RPMI8226 (cell line): Measurements from ENCODE around the gene MAOB.

Experiments
- DNase-seq: peaks from one replicate; pipeline ENCODE4 v3.0.0-alpha.2; 2015

Gene MAOB

GRCh38 chrX:43860646-43861370, 21.4 kb downstream of the MAOB start:
- DNase-seq: no peak

DNA sequence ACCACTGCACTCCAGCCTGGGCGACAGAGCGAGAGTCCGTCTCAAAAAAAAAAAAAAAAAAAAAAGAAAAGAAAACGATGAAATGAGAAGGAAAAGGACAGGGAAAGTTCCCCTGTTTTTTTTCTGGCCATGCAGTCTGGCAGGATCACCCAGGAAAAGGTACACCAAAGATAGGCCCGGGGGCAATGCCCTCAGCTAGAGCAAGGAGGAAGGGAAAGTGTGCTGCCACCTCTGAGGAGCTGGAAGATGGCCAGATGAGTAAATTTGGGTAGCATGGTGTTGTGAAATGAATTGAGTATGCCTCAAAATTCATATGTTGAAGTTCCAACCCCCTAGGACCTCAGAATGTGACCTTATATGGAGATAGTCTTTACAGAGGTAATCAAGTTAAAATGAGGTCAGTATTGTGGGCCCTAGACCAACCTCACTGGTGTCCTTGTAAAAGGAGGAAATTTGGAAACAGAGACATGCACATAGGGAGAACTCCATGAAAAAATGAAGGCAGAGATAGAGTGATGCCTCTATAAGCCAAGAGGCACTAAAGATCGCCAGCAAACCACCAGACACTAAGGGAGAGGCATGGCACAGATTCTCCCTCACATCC, 28.9 kb downstream of the MAOB start:
- no peak for DNase-seq

GRCh38 chrX:43850629-43851028, 31.6 kb downstream of the MAOB start:
- no peak for DNase-seq

DNA sequence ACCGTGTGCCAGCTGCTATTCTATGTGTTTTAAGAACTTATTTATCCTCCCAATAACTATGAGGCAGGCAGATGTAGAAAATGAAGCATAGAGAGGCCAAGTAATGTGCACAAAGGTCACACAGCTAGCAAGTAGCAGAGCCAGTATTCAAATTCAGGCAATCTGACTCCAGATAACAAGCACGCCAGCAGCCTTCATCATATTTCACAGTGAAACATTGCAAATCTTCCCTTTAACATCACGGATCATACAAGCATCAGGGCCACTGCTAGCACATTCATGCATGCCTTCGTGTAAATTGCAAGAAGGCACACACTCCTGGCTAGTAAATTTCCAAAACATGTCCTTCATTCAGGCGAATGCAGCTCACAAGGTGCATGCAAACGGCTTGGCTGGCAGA, 33.1 kb downstream of the MAOB start:
- DNase-seq: no peak

- DNase-seq: no peak
Measured at GRCh38 chrX:43847352-43847751, 34.9 kb downstream of the MAOB start.

DNA sequence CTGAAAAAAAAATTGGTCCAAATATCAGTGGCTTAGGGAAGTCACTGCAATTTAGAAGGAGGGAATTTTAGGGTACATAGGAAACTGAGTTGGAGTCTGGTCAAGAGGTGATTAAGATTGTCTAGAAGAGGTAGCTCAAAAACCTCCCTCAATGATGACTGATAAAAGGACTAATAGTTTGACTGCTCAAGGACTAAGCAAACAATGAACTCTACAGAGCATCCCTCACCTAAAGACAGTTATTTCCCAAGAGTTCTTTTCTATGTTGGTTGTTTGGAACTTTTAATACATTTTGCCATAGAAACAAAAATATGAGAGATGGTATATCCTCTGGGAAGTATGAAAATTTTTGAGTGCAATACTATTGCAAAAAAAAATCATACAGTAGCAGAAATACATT, 35.7 kb downstream of the MAOB start:
- no peak for DNase-seq

DNA sequence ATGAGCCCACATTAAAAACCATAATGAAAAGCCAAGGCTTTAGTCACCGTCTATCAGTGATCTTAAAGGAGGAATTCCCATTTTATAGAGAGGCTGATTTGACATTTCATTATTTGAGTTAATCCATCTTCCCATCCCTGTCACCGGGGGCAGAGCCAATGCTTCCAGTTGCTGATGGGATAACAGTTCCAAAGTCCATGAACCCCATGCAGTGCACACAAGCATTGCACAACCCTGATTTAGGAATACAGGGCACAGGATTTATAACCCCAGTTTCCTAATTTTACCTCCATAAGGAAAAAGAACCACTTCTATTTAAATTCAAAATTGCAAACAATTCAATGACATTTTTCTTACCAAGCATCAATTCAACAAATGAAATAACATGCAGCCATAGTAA, 36.5 kb downstream of the MAOB start:
- no peak for DNase-seq

- no peak for DNase-seq
Measured at GRCh38 chrX:43840265-43840664, 42.0 kb downstream of the MAOB start.

DNA sequence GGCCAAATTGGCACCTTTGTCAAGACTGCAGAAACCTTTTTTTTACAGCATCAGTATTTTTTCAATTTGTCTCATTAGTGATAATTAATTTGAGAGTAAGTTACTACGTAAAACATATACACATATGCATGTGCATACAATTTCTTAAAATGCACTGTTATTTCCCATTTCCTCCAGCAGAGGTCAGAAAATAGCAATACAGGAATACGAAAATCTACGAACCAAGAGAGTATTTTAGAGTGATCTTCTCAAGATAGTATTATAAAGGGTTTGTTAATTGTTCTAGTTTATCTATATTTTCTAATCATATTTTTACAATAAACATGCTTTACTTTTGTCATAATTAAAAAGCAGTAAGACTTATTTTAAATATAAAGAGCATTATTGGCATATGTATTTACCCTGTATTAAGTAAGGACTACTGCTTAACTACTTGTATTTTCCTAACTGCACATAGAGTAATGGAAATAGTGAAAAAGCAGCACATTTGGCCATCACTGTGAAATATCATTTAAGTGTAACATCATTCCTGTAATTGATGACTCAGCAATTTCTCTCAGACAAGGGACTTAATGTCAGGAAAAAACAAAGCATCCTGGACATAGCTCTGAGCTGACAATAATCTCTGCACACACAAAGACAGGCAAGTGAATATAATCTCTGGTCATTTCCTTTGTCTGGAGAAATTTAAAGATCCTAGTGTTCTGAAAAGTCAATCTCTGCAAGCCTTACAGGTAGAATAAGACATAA, 45.6 kb downstream of the MAOB start:
- DNase-seq: peak; percentile 11

- DNase-seq: no peak
Measured at GRCh38 chrX:43835559-43835958, 46.7 kb downstream of the MAOB start.

- no peak for DNase-seq
Measured at GRCh38 chrX:43827791-43828190, 54.5 kb downstream of the MAOB start.

- DNase-seq: no peak
Measured at GRCh38 chrX:43822014-43822413, 60.2 kb downstream of the MAOB start.

DNA sequence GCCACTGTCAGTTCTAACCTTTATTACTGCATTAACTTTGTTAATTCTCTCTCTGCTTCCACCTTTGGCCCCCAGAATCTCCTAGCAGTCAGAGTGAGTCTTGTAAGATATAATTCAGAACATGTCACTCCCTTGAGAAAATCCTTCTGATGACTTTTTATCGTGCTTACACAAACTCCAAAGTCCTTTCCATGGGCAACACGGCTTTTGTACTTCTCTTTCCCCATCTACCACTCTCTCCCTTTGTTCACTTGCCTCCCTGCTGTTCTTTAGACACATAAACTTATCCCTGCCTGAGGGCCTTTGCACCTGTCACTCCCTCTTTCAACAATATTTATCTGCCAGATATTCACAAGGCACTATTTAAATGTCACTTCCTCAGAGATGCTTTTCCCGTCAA, 64.8 kb downstream of the MAOB start:
- no peak for DNase-seq

- no peak for DNase-seq
Measured at GRCh38 chrX:43815209-43815608, 67.0 kb downstream of the MAOB start.

- no peak for DNase-seq
Measured at GRCh38 chrX:43813898-43814297, 68.4 kb downstream of the MAOB start.

DNA sequence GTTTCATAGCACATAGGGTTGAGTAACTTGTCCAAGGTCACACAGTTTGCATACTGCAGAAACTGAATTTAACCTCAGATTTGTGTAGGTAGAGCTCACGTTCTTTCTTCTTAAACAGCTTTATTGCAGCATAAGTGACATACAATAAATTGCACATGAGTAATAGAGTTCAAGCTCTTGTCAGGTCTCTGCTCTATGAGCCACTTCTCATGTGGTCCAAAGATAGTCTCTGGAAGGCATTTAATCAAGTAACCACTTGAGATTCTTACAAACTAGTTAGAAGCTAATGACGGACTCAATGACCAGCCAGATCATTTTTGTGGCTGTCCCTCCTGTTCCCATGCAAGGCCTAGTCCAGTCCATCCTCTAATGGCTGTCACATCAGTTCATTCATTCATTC, 68.9 kb downstream of the MAOB start:
- DNase-seq: no peak

GRCh38 chrX:43809463-43809862, 72.8 kb downstream of the MAOB start:
- DNase-seq: no peak

DNA sequence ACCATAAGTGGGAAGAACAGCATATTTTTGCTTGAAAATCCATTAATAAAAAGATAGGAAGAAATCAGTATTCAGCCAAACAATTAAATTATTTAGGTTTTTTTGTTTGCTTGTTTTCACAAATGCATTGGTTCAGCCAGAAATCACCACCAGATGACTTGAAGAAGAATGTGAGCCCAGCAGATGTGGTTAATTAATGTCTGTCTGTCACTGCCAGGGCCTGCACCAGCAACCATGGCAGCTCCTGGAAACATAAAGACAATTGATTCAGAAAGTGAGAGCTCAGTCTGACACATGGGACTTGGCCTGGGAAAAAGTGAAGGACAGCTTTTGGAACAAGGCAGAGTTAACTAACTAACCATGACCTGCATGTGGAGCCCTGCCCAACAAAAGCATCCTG, 74.0 kb downstream of the MAOB start:
- no peak for DNase-seq

DNA sequence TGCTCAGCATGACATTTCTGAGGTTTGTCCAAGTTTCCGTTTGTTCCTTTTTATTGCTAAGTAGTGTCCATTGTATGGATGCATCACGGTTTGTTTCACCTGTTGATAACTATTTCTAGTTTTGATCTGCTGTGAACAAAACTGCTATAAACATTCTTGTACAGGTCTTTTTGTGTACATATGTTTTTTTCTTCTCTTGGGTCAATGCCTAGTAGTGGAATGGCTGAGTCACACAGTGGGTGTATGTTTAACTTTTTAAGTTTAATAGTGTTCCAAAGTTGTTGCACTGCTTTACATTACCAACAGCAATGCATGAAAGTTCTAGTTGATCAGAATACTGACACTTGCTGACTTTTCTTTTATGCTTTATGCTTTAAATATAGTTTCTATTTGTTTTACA, 76.7 kb downstream of the MAOB start:
- DNase-seq: no peak

DNA sequence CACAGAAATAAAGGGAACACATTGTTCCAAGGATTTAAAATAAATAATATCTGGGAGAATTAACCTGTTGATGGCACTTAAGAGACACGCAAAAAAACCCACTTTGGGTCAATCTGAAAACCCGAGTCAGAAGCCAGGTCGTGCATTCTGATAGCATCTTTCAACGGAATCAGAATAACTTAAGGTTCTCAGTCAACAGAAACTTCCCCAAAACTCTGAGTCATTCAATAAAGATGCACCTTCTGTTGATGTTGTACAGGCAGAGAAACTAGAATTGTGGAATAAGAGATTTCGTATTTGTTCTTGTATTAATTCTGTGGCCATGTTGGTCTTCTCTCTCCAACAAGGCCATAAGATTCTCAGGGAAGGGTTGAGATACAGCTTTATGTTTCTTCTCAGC, 78.2 kb downstream of the MAOB start:
- no peak for DNase-seq

DNA sequence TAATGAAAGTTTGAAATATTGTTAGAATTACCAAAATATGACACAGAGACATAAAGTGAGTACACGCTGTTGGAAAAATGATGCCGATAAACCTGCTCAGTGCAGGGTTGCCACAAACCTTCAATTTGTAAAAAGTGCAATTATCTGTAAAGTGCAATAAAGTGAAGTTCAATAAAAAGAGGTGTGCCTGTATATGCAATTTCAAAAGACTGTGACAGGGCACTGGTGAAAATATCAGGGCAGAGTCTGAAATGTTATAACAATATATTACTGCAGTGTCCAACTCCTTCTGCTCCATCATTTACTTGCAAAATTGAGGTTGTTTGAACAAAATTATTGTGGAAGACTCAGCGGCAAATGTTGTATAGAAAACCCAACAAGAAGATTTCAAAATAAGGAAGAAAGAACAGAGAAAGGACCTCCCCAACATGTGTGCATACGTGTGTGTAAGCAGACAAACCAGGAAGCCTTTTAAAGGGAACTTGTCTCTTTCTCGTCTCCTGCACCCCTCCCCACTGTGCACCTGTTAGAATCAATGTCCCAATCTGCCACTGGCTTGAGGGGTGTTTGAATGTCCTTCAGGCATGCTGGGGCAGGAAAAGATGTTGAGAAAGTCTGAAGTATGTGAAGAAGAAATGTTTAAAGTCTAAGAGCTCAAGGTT, 96.2 kb downstream of the MAOB start:
- no peak for DNase-seq

- DNase-seq: no peak
Measured at GRCh38 chrX:43758044-43758443, 124.2 kb downstream of the MAOB start.

DNA sequence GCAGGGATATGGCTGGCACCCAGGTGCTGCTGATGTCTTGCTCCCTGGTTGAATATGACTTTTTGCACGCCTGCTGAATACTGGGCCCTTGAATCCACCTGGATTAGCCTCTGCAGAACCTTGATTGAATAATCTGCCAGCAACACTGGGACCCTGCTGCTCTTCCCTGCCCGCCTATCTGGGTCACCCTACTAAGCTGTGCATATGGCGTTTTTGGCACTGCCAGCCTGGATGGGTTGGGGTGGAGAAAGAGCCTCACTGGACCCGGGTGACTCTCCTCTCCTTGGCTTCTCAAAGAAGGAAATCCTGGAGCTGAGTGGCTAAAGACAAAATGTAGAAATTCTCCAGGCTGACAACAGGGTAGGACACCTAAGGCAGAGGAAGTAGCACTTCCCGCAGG, 126.2 kb downstream of the MAOB start:
- no peak for DNase-seq

DNA sequence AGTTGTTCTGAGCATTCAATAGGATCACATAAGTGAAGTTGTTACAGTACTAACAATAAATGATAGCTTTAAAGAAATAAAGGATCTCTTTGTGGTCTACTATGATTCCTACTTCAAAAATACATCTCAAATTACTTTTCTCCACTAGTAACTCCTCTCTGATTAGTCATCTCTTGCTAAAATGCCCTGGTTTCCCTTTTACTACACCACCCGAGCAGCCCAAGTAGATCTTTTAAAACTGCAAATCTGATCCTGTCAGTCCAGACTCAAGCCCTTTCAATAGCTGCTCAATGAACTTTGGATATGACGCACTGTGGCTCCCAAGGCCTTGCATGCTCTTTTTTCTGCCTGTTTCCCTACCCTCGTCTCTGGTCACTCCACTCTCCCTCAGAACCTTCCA, 128.6 kb downstream of the MAOB start:
- no peak for DNase-seq
